GM03348 (cell line): ENCODE measurements around the gene RFX5.
"Not testable (repeated sequence)": the region's sequence is repeated elsewhere in the genome, so short reads cannot be mapped to it uniquely, and the experiment has no call there.

Source experiments
- DNase-seq: peaks from one replicate; pipeline ENCODE4 v3.0.0; 2012; ENCODE audit warnings: low spot score

The RFX5 gene

GRCh38 chr1:151346769-151347522 lies at the start of gene RFX5:
Gene RFX5 (minus strand): TSS chr1:151347252. CDS start chr1:151346320, 932 bp downstream.
- peak; percentile 98 for DNase-seq

DNA sequence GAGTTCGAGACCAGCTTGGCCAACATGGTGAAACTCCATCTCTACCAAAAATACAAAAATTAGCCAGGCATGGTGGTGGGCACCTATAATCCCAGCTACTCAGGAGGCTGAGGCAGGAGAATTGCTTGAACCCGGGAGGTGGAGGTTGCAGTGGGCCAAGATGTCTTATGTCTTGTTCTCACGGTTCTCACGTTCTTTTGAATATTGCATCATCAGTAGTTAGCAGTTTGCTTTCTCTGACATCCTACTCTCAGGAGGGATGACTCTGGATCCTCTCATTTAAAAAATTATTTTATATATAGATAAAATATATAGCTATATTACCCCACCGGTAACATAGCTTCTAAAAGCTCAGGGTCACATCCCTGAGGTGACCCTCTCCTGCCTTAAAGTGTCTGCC lies 49.2 kb upstream of the RFX5 start:
- DNase-seq = not testable (repeated sequence)

DNA sequence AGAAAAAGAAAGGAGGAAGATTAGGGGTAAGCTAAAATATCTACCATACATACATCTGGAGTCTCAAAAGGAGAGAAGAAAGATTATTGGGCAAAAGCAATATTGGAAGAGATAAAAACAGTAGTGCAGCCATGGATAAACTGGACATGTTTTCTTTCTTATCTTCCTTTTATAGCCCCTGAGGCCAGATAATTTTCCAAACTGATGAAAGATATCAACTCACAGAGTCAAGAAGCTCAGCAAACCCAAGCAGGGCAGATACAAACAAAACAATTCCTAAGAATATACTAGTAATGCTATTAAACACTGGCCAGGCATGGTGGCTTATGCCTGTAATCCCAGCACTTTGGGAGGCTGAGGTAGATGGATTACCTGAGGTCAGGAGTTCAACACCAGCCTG lies 46.5 kb upstream of the RFX5 start:
- DNase-seq = no peak

DNA sequence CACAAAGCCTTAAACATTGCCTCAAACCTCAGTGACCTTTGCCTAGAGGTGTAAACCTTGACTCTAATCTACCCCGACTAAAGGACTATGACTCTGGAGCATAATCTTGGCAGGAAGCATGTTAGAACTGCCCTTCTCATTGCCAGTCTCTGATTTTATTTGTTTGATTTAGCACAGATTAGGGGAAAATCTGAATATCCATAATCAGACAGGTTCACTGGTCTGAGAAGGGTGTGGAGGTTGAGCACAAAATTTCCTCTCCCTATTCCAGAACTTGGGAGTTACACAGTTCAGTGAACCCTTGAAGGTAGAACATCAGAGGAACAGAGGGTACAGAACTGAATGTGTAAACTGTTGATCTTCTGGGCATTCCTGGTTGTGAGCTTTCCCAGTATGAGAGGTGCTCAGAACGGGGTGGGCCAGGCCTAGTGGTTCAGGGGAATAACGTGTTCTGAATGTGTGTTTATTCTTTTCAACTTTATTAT lies 44.1 kb upstream of the RFX5 start:
- no peak for DNase-seq

DNA sequence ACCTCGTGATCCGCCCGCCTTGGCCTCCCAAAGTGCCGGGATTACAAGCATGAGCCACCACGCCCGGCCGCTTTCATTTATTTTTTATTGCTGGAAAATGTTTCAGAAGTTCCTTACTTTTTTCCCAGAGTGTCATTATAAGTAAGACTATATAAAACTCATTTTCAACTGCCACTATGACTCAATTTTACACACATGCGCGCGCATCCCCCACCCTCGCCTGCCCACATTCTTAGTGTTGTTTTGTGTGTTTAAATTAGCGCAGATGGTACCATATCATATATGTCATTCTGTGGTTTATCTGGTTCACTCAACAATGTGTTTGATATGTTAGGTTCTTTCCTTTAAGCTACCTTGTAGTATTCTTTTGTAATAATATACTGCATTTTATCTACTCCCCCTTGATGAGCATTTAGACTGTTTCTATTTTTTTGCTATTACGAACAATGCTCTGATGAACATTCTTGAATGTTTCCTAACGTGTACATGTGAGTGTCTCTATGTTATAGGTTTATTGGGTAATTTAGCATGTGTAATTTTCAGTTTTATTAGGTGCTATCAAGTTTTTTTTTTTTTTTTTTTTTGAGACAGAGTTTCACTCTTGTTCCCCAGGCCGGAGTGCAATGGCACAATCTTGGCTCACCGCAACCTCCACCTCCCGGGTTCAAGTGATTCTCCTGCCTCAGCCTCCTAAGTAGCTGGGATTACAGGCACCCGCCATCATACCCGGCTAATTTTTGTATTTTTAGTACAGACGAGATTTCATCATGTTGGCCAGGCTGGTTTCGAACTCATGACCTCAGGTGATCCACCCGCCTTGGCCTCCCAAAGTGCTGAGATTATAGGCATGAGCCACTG lies 43.4 kb upstream of the RFX5 start:
- not testable (repeated sequence) for DNase-seq

GRCh38 chr1:151386002-151386401 lies 39.0 kb upstream of the RFX5 start:
- no peak for DNase-seq

- no peak for DNase-seq
Observed at GRCh38 chr1:151384584-151384983, 37.5 kb upstream of the RFX5 start.

GRCh38 chr1:151377150-151377884 lies 30.3 kb upstream of the RFX5 start:
- no peak for DNase-seq

- DNase-seq = no peak
Observed at GRCh38 chr1:151373196-151373595, 26.1 kb upstream of the RFX5 start.

GRCh38 chr1:151372058-151372934 lies 25.2 kb upstream of the RFX5 start, which contains the start of gene SELENBP1:
Gene SELENBP1 (minus strand): TSS chr1:151372705. CDS start chr1:151372641, 64 bp downstream.
- peak; percentile 72 for DNase-seq

- peak; percentile 72 for DNase-seq
Observed at GRCh38 chr1:151371370-151372057, 24.5 kb upstream of the RFX5 start.

DNA sequence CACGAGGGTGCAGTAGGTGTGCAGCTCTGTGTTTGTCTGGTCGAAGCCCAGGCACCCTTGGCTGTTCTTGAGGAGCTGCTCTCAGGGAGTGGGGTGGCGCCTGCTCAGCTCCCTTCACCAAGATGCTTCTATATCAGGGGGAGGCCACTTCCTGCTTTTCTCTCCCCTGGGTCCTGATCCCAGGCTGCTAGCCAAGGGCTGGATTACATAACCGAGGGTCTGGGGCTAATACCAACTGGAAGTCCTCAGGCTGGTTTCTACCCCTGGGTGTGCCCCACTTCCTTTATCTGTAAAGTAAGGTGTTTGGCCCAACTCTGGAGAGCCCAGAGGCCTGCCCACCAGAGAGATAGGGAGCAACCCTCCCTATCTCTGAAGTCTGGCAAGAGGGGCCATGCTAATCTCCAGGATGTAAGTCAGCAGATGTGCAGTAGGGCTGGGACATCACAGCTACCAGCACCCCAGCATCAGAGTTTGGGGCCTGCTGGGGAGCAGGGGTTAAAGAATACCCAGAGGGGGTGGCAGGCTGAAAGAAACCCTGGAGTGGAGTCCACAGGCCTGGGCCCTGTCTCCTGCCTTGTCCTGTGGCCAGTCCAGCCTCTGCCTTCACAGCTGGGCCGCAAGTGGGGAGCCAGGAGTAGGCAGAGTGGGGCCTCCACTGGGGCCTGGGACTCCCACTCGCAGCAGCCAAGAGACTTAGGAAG lies 23.3 kb upstream of the RFX5 start:
- DNase-seq = no peak

DNA sequence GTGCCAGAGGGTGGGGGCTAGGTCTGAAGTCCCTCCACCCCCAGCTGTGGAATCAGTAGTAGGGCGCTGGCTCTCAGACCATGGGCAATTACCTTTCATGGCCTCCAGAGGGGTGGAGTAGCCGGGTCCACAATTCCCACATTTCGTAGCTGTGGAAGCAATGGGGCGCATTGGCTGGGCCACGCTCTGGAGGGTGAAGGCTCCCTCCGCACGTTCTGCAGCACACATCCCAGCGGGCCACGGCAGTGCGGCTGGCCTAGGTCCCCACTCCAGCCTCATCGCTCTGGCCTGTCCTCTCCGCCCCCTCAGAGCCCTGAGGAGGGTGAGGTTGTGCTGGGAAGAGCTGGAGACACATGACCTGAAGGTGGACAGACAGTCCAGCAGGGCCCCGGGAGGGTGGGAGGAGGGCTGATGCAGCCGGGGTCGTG lies 22.6 kb upstream of the RFX5 start:
- no peak for DNase-seq

- DNase-seq = no peak
Observed at GRCh38 chr1:151369302-151369610, 22.2 kb upstream of the RFX5 start.

DNA sequence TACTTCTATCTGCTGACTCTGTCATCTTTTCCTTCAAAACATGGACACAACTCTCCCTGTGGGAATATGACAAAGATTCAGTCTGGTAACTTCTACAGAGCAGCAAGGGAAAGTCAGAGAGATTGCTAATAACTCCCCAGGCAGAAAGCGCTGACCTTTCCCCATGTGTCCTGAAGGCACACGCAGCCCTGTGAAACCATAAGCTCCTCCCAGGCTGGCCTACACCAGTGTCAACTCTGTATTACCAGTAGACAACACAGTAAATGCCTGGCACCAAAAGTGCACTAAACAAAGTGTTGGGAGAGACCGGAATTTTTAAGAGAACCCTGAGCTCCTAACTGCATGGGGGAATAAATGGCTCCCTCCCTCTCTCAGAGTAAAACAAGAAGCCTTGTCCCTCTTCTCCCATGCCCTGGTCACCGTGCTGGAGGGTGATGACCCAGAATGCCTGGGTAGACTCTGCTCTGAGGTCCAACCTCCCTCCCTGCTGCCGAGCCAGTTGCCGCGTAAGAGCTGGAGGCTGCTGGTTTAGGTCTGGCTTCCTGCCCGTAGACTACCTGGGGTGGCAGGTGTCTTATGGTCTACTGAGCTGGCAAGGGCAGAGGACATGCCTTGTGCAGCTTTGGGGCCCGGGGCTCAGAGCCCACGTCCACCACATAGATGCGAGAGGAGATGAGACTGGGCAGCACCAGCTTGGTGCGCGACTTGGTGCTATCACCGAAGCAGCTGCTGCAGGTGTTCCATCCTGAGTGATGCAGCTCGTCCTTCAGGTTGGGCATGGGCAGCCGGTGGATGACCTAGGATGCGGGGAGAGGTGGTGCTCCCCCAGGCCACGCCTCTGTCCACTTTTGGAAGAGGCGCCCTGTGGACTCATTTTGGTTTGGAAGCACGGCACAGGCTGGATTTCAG lies 21.6 kb upstream of the RFX5 start:
- DNase-seq = no peak

- no peak for DNase-seq
Observed at GRCh38 chr1:151367658-151368392, 20.8 kb upstream of the RFX5 start.

DNA sequence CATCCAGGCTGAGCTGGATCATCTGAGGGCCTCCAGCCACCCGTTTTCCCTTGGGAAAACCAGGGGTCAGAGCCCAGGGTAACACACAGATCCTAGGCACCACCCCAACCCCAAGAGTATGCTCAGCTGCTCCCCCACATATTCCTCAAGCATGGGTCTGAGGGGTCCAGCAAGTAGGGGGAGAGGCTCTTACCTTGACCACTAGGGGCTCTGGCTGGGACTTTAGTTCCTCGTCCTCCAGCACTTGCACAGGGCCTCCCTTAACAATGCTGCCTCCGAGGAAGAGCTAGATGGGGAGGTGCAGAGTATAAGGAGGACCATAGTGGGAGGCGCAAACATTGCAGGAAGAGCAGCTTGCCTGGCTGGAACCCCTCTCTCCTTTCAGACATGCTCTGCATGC lies 17.9 kb upstream of the RFX5 start:
- no peak for DNase-seq
